ENCODE results near the gene COPZ2.
A peak's percentile ranks its signal among the peaks of the same experiment; 100 is the strongest.
"Not testable (repeated sequence)": the region's sequence is repeated elsewhere in the genome, so short reads cannot be mapped to it uniquely, and the experiment has no call there.

COPZ2 gene

GRCh38 chr17:48037036-48037837, at the start of gene COPZ2:
TSS of gene COPZ2 (minus strand) at chr17:48037797. CDS start at chr17:48037777, 20 bp downstream.
- ChIA-PET POLR2A (no interaction called here), CTCF (no interaction called here)
- TF ChIP-seq HDGF (IDR thresholded peaks at IDR 0.05; ENCODE audit: borderline replicate concordance) (no peak), FOXA1 (IDR thresholded peaks at IDR 0.05) (no peak), LEF1 (IDR thresholded peaks at IDR 0.05; ENCODE audit: borderline replicate concordance) (no peak), ARNT (IDR thresholded peaks at IDR 0.05) (no peak)
- no peak for DNase-seq (ENCODE audit: extremely low spot score)

- CTCF ChIA-PET: interaction anchor here (0.8 kb wide), 1 partner anchor 16 kb away, joined by 8 read pairs; no protein-coding TSS in a partner anchor
- DNase-seq (ENCODE audit: extremely low spot score): no peak
Observed at GRCh38 chr17:48084932-48085331, 47.3 kb upstream of the COPZ2 start.

DNA sequence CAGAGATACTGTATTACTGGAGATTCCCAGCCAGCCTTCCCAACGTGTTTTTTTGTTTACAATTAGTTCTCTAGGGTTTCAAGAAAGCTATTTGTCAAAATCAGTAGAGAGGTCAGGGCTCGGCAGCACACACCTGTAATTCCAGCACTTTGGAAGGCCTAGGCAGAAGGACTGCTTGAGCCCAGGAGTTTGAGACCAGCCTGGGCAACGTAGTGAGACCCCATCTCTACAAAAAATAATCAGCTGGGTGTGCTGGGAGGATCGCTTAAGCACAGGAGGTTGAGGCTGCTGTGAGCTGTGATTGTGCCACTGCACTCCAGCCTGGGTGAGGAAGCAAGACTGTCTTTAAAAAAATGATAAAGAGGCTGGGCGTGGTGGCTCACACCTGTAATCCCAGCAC, 44.3 kb upstream of the COPZ2 start:
- DNase-seq (ENCODE audit: extremely low spot score): no peak
- TF ChIP-seq ARNT (IDR thresholded peaks at IDR 0.05) (no peak), ZNF384 (IDR thresholded peaks at IDR 0.05) (no peak), HDGF (IDR thresholded peaks at IDR 0.05; ENCODE audit: borderline replicate concordance) (no peak), CTBP1 (IDR thresholded peaks at IDR 0.05; ENCODE audit: borderline replicate concordance) (no peak), FOXM1 (IDR thresholded peaks at IDR 0.05; ENCODE audit: borderline replicate concordance) (no peak), NFRKB (IDR thresholded peaks at IDR 0.05) (no peak), SP1 (IDR thresholded peaks at IDR 0.05) (no peak), FOXA1 (IDR thresholded peaks at IDR 0.05) (no peak)
- TF ChIP-seq, protein P1, sequence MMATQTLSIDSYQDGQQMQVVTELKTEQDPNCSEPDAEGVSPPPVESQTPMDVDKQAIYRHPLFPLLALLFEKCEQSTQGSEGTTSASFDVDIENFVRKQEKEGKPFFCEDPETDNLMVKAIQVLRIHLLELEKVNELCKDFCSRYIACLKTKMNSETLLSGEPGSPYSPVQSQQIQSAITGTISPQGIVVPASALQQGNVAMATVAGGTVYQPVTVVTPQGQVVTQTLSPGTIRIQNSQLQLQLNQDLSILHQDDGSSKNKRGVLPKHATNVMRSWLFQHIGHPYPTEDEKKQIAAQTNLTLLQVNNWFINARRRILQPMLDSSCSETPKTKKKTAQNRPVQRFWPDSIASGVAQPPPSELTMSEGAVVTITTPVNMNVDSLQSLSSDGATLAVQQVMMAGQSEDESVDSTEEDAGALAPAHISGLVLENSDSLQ (IDR thresholded peaks at IDR 0.05): no peak
- ChIA-PET POLR2A (no interaction called here), CTCF (interaction anchor here (1.3 to 2.8 kb wide), 4 partner anchors 14 to 55 kb away, joined by 5 to 15 read pairs (median 8); no protein-coding TSS in a partner anchor)

More at GRCh38 chr17:48084932-48085331, 47.3 kb upstream of the COPZ2 start:
- POLR2A ChIA-PET: interaction anchor here (1.4 kb wide), 1 partner anchor 58 kb away, joined by 3 read pairs; no protein-coding TSS in a partner anchor
- TF ChIP-seq SUZ12 (IDR thresholded peaks at IDR 0.05): no peak
- no peak for TF ChIP-seq ZNF384 (IDR thresholded peaks at IDR 0.05)
- no peak for TF ChIP-seq FOXM1 (IDR thresholded peaks at IDR 0.05; ENCODE audit: borderline replicate concordance)
- TF ChIP-seq SP1 (IDR thresholded peaks at IDR 0.05): no peak
- no peak for TF ChIP-seq NFRKB (IDR thresholded peaks at IDR 0.05)
- no peak for TF ChIP-seq TARDBP (IDR thresholded peaks at IDR 0.05)
- TF ChIP-seq, protein P1 (IDR thresholded peaks at IDR 0.05): no peak
- no peak for TF ChIP-seq ARNT (IDR thresholded peaks at IDR 0.05)
- TF ChIP-seq FOXA1 (IDR thresholded peaks at IDR 0.05): no peak
- no peak for TF ChIP-seq HDGF (IDR thresholded peaks at IDR 0.05; ENCODE audit: borderline replicate concordance)
- TF ChIP-seq BHLHE40 (IDR thresholded peaks at IDR 0.05; ENCODE audit: borderline replicate concordance): no peak
- TF ChIP-seq FOXK2 (IDR thresholded peaks at IDR 0.05): no peak
- TF ChIP-seq L3MBTL2 (conservative IDR thresholded peaks at IDR 0.05): no peak
- no peak for TF ChIP-seq LEF1 (IDR thresholded peaks at IDR 0.05; ENCODE audit: borderline replicate concordance)
- no peak for TF ChIP-seq CTBP1 (IDR thresholded peaks at IDR 0.05; ENCODE audit: borderline replicate concordance)
- no peak for TF ChIP-seq ELF4 (IDR thresholded peaks at IDR 0.05)

- POLR2A ChIA-PET: interaction anchor here (0.8 to 2.5 kb wide), 3 partner anchors 10 to 31 kb away, joined by 3 to 9 read pairs (median 4); no protein-coding TSS in a partner anchor
- not testable (repeated sequence) for DNase-seq (ENCODE audit: extremely low spot score)
- CTCF ChIA-PET: interaction anchor here (0.6 to 2.2 kb wide), 3 partner anchors 21 to 56 kb away, joined by 4 to 10 read pairs (median 6); no protein-coding TSS in a partner anchor
- TF ChIP-seq ZNF384 (IDR thresholded peaks at IDR 0.05): peak; percentile 27; the same call in 1 of the 2 replicates
Observed at GRCh38 chr17:48077152-48077551, 39.6 kb upstream of the COPZ2 start.

- TF ChIP-seq BHLHE40 (IDR thresholded peaks at IDR 0.05; ENCODE audit: borderline replicate concordance) (no peak), ZNF384 (IDR thresholded peaks at IDR 0.05) (no peak), LEF1 (IDR thresholded peaks at IDR 0.05; ENCODE audit: borderline replicate concordance) (no peak), ELF4 (IDR thresholded peaks at IDR 0.05) (no peak), ARNT (IDR thresholded peaks at IDR 0.05) (no peak), HDGF (IDR thresholded peaks at IDR 0.05; ENCODE audit: borderline replicate concordance) (no peak), FOXK2 (IDR thresholded peaks at IDR 0.05) (no peak), TARDBP (IDR thresholded peaks at IDR 0.05) (no peak), FOXA1 (IDR thresholded peaks at IDR 0.05) (no peak), SP1 (IDR thresholded peaks at IDR 0.05) (no peak), FOXM1 (IDR thresholded peaks at IDR 0.05; ENCODE audit: borderline replicate concordance) (no peak), SUZ12 (IDR thresholded peaks at IDR 0.05) (no peak), NFRKB (IDR thresholded peaks at IDR 0.05) (no peak), CTBP1 (IDR thresholded peaks at IDR 0.05; ENCODE audit: borderline replicate concordance) (no peak), L3MBTL2 (conservative IDR thresholded peaks at IDR 0.05) (no peak)
- TF ChIP-seq, protein P1 (IDR thresholded peaks at IDR 0.05): no peak
- POLR2A ChIA-PET: interaction anchor here (1.0 to 2.5 kb wide), 4 partner anchors 26 to 50 kb away, joined by 3 to 9 read pairs (median 6); partner anchors contain the start of gene NFE2L1
- peak; percentile 63 for DNase-seq (ENCODE audit: extremely low spot score)
- CTCF ChIA-PET: interaction anchor here (0.6 to 4.8 kb wide), 3 partner anchors 10 to 48 kb away, joined by 3 to 27 read pairs (median 5); no protein-coding TSS in a partner anchor
Observed at GRCh38 chr17:48074322-48075081, 36.9 kb upstream of the COPZ2 start.

DNA sequence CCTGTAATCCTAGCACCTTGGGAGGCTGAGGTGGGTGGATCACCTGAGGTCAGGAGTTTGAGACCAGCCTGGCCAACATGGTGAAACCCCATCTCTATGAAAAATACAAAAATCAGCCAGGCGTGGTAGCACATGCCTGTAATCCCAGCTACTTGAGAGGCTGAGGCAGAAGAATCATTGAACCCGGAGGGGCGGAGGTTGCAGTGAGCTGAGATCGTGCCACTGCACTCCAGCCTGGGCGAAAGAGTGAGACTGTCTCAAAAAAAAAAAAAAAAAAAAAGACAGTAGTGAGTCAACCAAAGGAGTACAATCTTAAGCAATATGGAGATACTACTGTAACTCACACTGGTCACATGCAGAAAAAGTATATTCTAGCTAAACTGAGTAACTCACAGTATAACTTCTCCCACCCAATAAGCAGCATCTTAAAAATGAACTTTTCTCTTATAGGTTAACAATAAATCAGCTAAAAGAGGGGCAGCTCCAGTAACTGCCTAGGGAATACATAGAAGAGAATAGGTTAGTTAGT, 36.0 kb upstream of the COPZ2 start:
- ChIA-PET CTCF (interaction anchor here (0.6 to 4.8 kb wide), 4 partner anchors 47 to 142 kb away, joined by 3 to 27 read pairs (median 8); no protein-coding TSS in a partner anchor), POLR2A (interaction anchor here (1.4 to 1.6 kb wide), 2 partner anchors 26 to 29 kb away, joined by 3 to 8 read pairs; partner anchors contain the start of gene NFE2L1)
- not testable (repeated sequence) for DNase-seq (ENCODE audit: extremely low spot score)

- not testable (repeated sequence) for DNase-seq (ENCODE audit: extremely low spot score)
- CTCF ChIA-PET: interaction anchor here (0.6 to 4.8 kb wide), 4 partner anchors 46 to 652 kb away, joined by 3 to 27 read pairs (median 8); no protein-coding TSS in a partner anchor
- POLR2A ChIA-PET: interaction anchor here (1.4 to 1.6 kb wide), 2 partner anchors 25 to 28 kb away, joined by 3 to 8 read pairs; partner anchors contain the start of gene NFE2L1
Observed at GRCh38 chr17:48072811-48073210, 35.2 kb upstream of the COPZ2 start.

Data from HEK293T (cell line).